H1 (cell line): ENCODE data around the gene CORO7. TPM values are rescaled to one million over a fixed set of nuclear protein-coding genes. Genes with fewer than 3 reads are reported as not detected.

ENCODE experiments used
- CTCF ChIA-PET: fragments of 300-600 bp; sonication (Branson Sonifier 250); formaldehyde crosslinking; loops from one replicate; lab custom pipeline; 2021; ENCODE audit not compliant: partially characterized antibody; lab: Charles Lee
- POLR2A ChIA-PET: fragments of 300-600 bp; sonication (Branson Sonifier 250); formaldehyde crosslinking; loops from one replicate; lab custom pipeline; 2021; ENCODE audit warnings: inconsistent platforms; ENCODE audit not compliant: partially characterized antibody; lab: Charles Lee
- DNase-seq, 2 experiments: peaks; one replicate each; pipeline versions ENCODE4 v3.0.0 to v3.0.0-alpha.2; 2010 to 2022; ENCODE audit warnings: low spot score in 2 of 2, low read depth in 1 of 2, mixed read lengths in 1 of 2
- FAIRE-seq: peaks from 2 replicates; lab custom pipeline; 2011; peaks lifted over from hg19 to GRCh38; lab: Jason Lieb, UNC
- H2AFZ ChIP-seq: 2 replicates; pipeline ENCODE4 v1.8.1; 2012; ENCODE audit warnings: low read length, inconsistent platforms
- H2AK5ac ChIP-seq: 2 replicates; pipeline ENCODE4 v1.6.1; 2013; ENCODE audit warnings: low read depth, low read length
- H2BK120ac ChIP-seq: replicated peaks from 2 replicates; pipeline ENCODE3; 2013; ENCODE audit warnings: low read depth, low read length, inconsistent platforms
- H2BK12ac ChIP-seq: 2 replicates; pipeline ENCODE4 v1.6.1; 2013; ENCODE audit warnings: low read depth, low read length
- H2BK15ac ChIP-seq: 2 replicates; pipeline ENCODE4 v1.6.1; 2013; ENCODE audit warnings: low read length
- H2BK20ac ChIP-seq: 2 replicates; pipeline ENCODE4 v1.6.1; 2013; ENCODE audit warnings: low read length
- H2BK5ac ChIP-seq: 2 replicates; pipeline ENCODE4 v1.6.1; 2013; ENCODE audit warnings: low read depth, low read length
- H3K14ac ChIP-seq: 2 replicates; pipeline ENCODE4 v1.6.1; 2013; ENCODE audit warnings: inconsistent platforms; ENCODE audit not compliant: insufficient read length
- H3K18ac ChIP-seq: 2 replicates; pipeline ENCODE4 v1.6.1; 2013; ENCODE audit warnings: low read length; ENCODE audit errors: extremely low read depth
- H3K23ac ChIP-seq: 2 replicates; pipeline ENCODE4 v1.6.1; 2013; ENCODE audit warnings: inconsistent platforms; ENCODE audit not compliant: insufficient read length
- H3K23me2 ChIP-seq: 2 replicates; pipeline ENCODE4 v1.6.1; 2013; ENCODE audit warnings: low read depth, low read length
- H3K27ac ChIP-seq: 2 replicates; pipeline ENCODE4 v1.6.1; 2011; ENCODE audit warnings: low read depth, low read length, inconsistent platforms
- H3K27me3 ChIP-seq, 4 experiments: replicated peaks in 1 of 4; 1 replicate in 1 of 4; 2 replicates in 3 of 4; pipeline versions ENCODE4 v1.6.1 to v1.8.1; 2011 to 2013; ENCODE audit warnings: low read length in 3 of 4, mild to moderate bottlenecking in 3 of 4, inconsistent platforms in 2 of 4, mixed read lengths in 2 of 4, moderate library complexity in 1 of 4; ENCODE audit not compliant: control insufficient read depth in 3 of 4, insufficient read depth in 3 of 4; ENCODE audit errors: extremely low read depth in 1 of 4
- H3K36me3 ChIP-seq, 4 experiments: 2 replicates each; pipeline versions ENCODE4 v1.6.1 to v1.8.1; 2011 to 2013; ENCODE audit warnings: mild to moderate bottlenecking in 4 of 4, low read length in 3 of 4, moderate library complexity in 2 of 4, control low read depth in 1 of 4, inconsistent platforms in 1 of 4; ENCODE audit not compliant: insufficient read depth in 4 of 4, control insufficient read depth in 2 of 4
- H3K4ac ChIP-seq: replicated peaks from 2 replicates; pipeline ENCODE3; 2013; ENCODE audit warnings: low read length, low read depth, mixed read lengths, inconsistent platforms; ENCODE audit not compliant: insufficient read length
- H3K4me1 ChIP-seq, 4 experiments: replicated peaks in 1 of 4; 1 replicate in 1 of 4; 2 replicates in 3 of 4; pipeline versions ENCODE4 v1.6.1 to v1.8.1; 2011 to 2013; ENCODE audit warnings: low read length in 3 of 4, inconsistent platforms in 2 of 4, mixed read lengths in 1 of 4; ENCODE audit not compliant: insufficient read depth in 4 of 4, control insufficient read depth in 3 of 4
- H3K4me2 ChIP-seq, 2 experiments: 2 replicates each; pipeline versions ENCODE4 v1.6.1 to v1.8.1; 2011 to 2013; ENCODE audit warnings: low read depth in 2 of 2, low read length in 2 of 2, control low read depth in 1 of 2, inconsistent platforms in 1 of 2, mild to moderate bottlenecking in 1 of 2; ENCODE audit not compliant: insufficient read depth in 1 of 2
- H3K4me3 ChIP-seq, 4 experiments: fragments of 200-600, 300-600 bp in 1 of 4; sonication (generic), shearing (Covaris generic), sonication (Bioruptor Twin) in 1 of 4; 2 replicates each; pipeline versions ENCODE4 v1.5.1 to v1.8.1; 2011 to 2016; ENCODE audit warnings: low read length in 4 of 4, low read depth in 3 of 4, control low read depth in 2 of 4, inconsistent platforms in 2 of 4, mild to moderate bottlenecking in 2 of 4, mixed read lengths in 1 of 4, moderate library complexity in 1 of 4; ENCODE audit not compliant: insufficient read depth in 2 of 4; ENCODE audit errors: extremely low read depth in 1 of 4
- H3K56ac ChIP-seq: replicated peaks from 2 replicates; pipeline ENCODE3; 2013; ENCODE audit warnings: low read depth, mild to moderate bottlenecking, mixed read lengths, low read length, inconsistent platforms; ENCODE audit not compliant: insufficient read length
- H3K79me1 ChIP-seq: 2 replicates; pipeline ENCODE4 v1.6.1; 2013; ENCODE audit warnings: low read depth, low read length, control low read depth
- H3K79me2 ChIP-seq, 2 experiments: 2 replicates each; pipeline versions ENCODE4 v1.6.1 to v1.8.1; 2012 to 2013; ENCODE audit warnings: low read length in 2 of 2, mild to moderate bottlenecking in 2 of 2, inconsistent platforms in 1 of 2; ENCODE audit not compliant: insufficient read depth in 2 of 2, control insufficient read depth in 1 of 2
- H3K9ac ChIP-seq, 4 experiments: replicated peaks in 1 of 4; 1 replicate in 1 of 4; 2 replicates in 3 of 4; pipeline versions ENCODE4 v1.6.1 to v1.8.1; 2011 to 2013; ENCODE audit warnings: low read depth in 3 of 4, low read length in 3 of 4, control low read depth in 2 of 4, mild to moderate bottlenecking in 2 of 4, moderate library complexity in 2 of 4, inconsistent platforms in 1 of 4; ENCODE audit errors: extremely low read depth in 1 of 4
- H3K9me3 ChIP-seq, 2 experiments: 2 replicates each; pipeline versions ENCODE4 v1.6.1 to v1.8.1; 2012 to 2013; ENCODE audit warnings: mild to moderate bottlenecking in 2 of 2, moderate library complexity in 2 of 2, control low read depth in 1 of 2, inconsistent platforms in 1 of 2, low read depth in 1 of 2, low read length in 1 of 2, mixed read lengths in 1 of 2; ENCODE audit not compliant: insufficient read depth in 2 of 2
- H4K20me1 ChIP-seq, 2 experiments: replicated peaks in 1 of 2; 2 replicates each; pipeline versions ENCODE3 to v1.8.1; 2011 to 2013; ENCODE audit warnings: inconsistent platforms in 2 of 2, low read length in 2 of 2, mild to moderate bottlenecking in 1 of 2; ENCODE audit not compliant: insufficient read depth in 2 of 2, control insufficient read depth in 1 of 2
- H4K5ac ChIP-seq: 2 replicates; pipeline ENCODE4 v1.6.1; 2013; ENCODE audit warnings: low read length, low read depth, mixed read lengths, inconsistent platforms; ENCODE audit not compliant: insufficient read length
- H4K8ac ChIP-seq: 2 replicates; pipeline ENCODE4 v1.8.0; 2013; ENCODE audit warnings: mild to moderate bottlenecking, moderate library complexity, low read length, inconsistent platforms; ENCODE audit not compliant: insufficient read depth; ENCODE audit errors: extremely low read depth
- H4K91ac ChIP-seq: replicated peaks from 2 replicates; pipeline ENCODE3; 2013; ENCODE audit warnings: low read length, mixed read lengths, inconsistent platforms; ENCODE audit not compliant: insufficient read length
- BCL11A ChIP-seq, 2 experiments: IDR thresholded peaks; one replicate each; pipeline ENCODE4 v1.6.1; 2011; ENCODE audit warnings: low read depth in 2 of 2, low read length in 2 of 2, mild to moderate bottlenecking in 2 of 2
- CHD1 ChIP-seq: IDR thresholded peaks from 2 replicates; pipeline ENCODE4 v1.6.1; 2012; ENCODE audit warnings: low read depth, low read length, improper control_type of control experiment
- CHD2 ChIP-seq: IDR thresholded peaks from 2 replicates; pipeline ENCODE4 v1.6.1; 2012; ENCODE audit warnings: low read length, improper control_type of control experiment
- EZH2 ChIP-seq: fragments of 200-600 bp; sonication (generic); IDR thresholded peaks from 2 replicates; pipeline ENCODE4 v1.7.1; 2012; ENCODE audit warnings: low read depth, mild to moderate bottlenecking, moderate library complexity, low read length, inconsistent platforms; ENCODE audit not compliant: severe bottlenecking
- PHF8 ChIP-seq: fragments of 200-600 bp; sonication (generic); conservative IDR thresholded peaks from 2 replicates; pipeline ENCODE4 v1.7.1; 2012; ENCODE audit warnings: low read depth, mild to moderate bottlenecking, inconsistent platforms, low read length, moderate library complexity
- RBBP5 ChIP-seq: IDR thresholded peaks from 2 replicates; pipeline ENCODE4 v1.7.1; 2012; ENCODE audit warnings: low read depth, mild to moderate bottlenecking, inconsistent platforms, low read length, moderate library complexity, borderline replicate concordance
- RNF2 ChIP-seq: fragments of 200-900, 300-1000 bp; sonication (generic); IDR thresholded peaks from 2 replicates; pipeline ENCODE4 v1.7.1; 2016; ENCODE audit warnings: borderline replicate concordance, low read depth, mild to moderate bottlenecking, antibody characterized with exemption, low read length; ENCODE audit not compliant: poor library complexity, severe bottlenecking; ENCODE audit errors: missing control alignments
- RXRA ChIP-seq: IDR thresholded peaks from 2 replicates; pipeline ENCODE4 v1.6.1; 2011; ENCODE audit warnings: low read depth, mild to moderate bottlenecking, low read length, moderate library complexity; ENCODE audit not compliant: insufficient read depth
- SP4 ChIP-seq: IDR thresholded peaks from 2 replicates; pipeline ENCODE4 v1.6.1; 2012; ENCODE audit warnings: low read length, inconsistent platforms
- TCF12 ChIP-seq: IDR thresholded peaks from 2 replicates; pipeline ENCODE4 v1.6.1; 2011; ENCODE audit warnings: low read depth, mild to moderate bottlenecking, low read length
- WGBS, 2 experiments: shearing (Covaris generic) in 1 of 2; methylation state at CpG; one replicate each; pipeline versions ENCODE4 v1.1.6 to v1.1.7; 2013 to 2015; ENCODE audit warnings: low lambda C conversion rate in 2 of 2, mixed read lengths in 2 of 2, inconsistent platforms in 1 of 2, low coverage in 1 of 2, missing lambda C conversion rate in 1 of 2; ENCODE audit not compliant: insufficient replicate concordance in 2 of 2, insufficient coverage in 1 of 2, insufficient read length in 1 of 2; ENCODE audit errors: extremely low coverage in 1 of 2, missing lambda C conversion rate in 1 of 2; 5-methylcytosine and 5-hydroxymethylcytosine counted together
- polyA plus RNA-seq, 7 experiments: library from polyadenylated mRNA; depleted of rRNA in 3 of 7; stranded (reverse) in 5 of 7; unstranded in 2 of 7; fragments of >200 nt in 5 of 7; fragments of 200-250 nt in 2 of 7; gene quantifications; 1 replicate in 5 of 7; 2 replicates in 1 of 7; 4 replicates in 1 of 7; pipeline versions ENCODE4 v1.2.1 to v1.2.3, GENCODE V29; 2011 to 2013; ENCODE audit warnings: missing spikeins in 2 of 7, mixed read lengths in 2 of 7
- total RNA-seq: library from RNA; stranded (reverse); fragmentation: NEBNext Ultra II Directional; extraction: Animal tissue kit (Norgen Biotek cat#: 25700); gene quantifications from 2 replicates; pipeline ENCODE4 v1.2.1, GENCODE V29; 2021

The CORO7 gene
- total and polyA plus RNA-seq, 2 of the 8 experiments (the other 6 are each of a cell fraction or from before 2014, with no cell fraction given), result 25.2 to 29.8 TPM

DNA sequence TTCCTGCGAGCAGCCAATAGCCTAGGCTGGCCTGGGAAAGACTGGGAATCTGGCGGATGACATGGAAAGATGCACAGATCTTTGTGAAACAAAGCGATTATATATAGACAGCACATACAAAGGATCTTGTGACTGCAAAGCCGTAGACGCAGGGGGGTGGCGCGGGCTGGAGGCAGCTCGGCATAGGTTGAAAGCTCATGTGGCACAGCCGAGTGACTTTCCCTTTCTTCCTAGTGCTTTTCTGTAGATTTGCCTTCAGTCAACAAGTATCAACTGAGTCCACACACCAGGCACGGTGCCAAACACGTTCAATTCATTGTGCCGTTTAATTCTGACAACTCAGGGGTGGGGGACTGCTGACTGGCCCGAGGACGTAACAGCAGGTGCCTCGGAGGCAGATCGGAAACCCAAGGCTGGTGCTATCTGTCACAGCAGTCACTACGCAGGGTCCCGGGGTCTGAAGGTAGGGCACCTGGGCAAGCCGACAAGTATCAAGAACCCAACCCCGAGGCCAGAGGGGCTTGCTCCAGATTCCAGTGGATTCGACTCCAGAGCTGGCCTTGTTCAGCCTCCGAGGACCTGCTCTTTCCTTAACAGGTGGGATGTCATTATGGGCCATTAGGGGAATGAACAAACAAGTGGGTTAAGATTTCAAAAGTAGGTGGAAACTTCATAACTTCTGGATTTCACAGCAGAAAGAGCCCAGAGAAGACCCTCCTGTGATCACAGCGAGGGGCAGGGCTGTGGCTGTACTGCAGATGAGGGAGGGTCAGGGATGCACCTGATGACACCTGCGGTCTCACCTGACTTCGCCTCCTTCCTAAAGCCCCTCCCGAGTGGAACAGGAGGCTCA is 71.2 kb downstream of the CORO7 start:
- DNase-seq (no peak), FAIRE-seq (no peak)
- no peak overlapping the region for H2BK12ac ChIP-seq
- H3K79me2 ChIP-seq, result peaks cover 18 to 66% of the 10 kb centered on the region in 2 experiments
- TF ChIP-seq RXRA (no peak), RNF2 (no peak), SP4 (no peak), RBBP5 (no peak), BCL11A (IDR thresholded peaks at IDR 0.05; ENCODE audit: low read depth in 2 of 2, low read length in 2 of 2) (no peak), CHD2 (no peak), PHF8 (no peak), EZH2 (no peak), TCF12 (no peak), CHD1 (no peak)
- H2BK120ac ChIP-seq, result no peak overlapping the region
- no peaks in the 10 kb centered on the region for H3K27me3 ChIP-seq
- H3K27ac ChIP-seq, result no peak overlapping the region
- no peaks in the 10 kb centered on the region; the same call in 1 of the 2 replicates for H3K23me2 ChIP-seq
- peaks cover 0 to 4% (median 0%) of the 10 kb centered on the region in 4 experiments; a peak in 2 of 7 replicates for H3K4me1 ChIP-seq
- peaks cover 2 to 25% (median 6%) of the 10 kb centered on the region in 4 experiments; a peak in 5 of 8 replicates for H3K36me3 ChIP-seq
- H3K79me1 ChIP-seq, result peaks cover 16% of the 10 kb centered on the region; the same call in 1 of the 2 replicates
- H3K9ac ChIP-seq, result no peak overlapping the region
- no peak overlapping the region for H4K91ac ChIP-seq
- no peak overlapping the region for H3K4ac ChIP-seq
- H3K56ac ChIP-seq, result no peak overlapping the region
- H4K8ac ChIP-seq, result no peak overlapping the region
- no peak overlapping the region for H3K4me3 ChIP-seq
- H4K20me1 ChIP-seq, result peaks cover 13 to 27% of the 10 kb centered on the region in 2 experiments
- no peak overlapping the region; the same call in 1 of the 2 replicates for H2BK5ac ChIP-seq
- no peak overlapping the region for H2AK5ac ChIP-seq
- no peak overlapping the region for H3K14ac ChIP-seq
- no peak overlapping the region for H3K4me2 ChIP-seq
- WGBS, 2 experiments, result 95% methylated on average over 26 of the region's 26 CpGs; no CpG with 5 or more reads in 1 of the 2 experiments
- H3K9me3 ChIP-seq, result peaks cover 5 to 6% of the 10 kb centered on the region in 2 experiments; a peak in 1 of 4 replicates
- POLR2A ChIA-PET, result interaction anchor here (9.8 kb wide), 1 partner anchor 10 kb away, joined by 154 read pairs; no protein-coding TSS in a partner anchor
- H3K18ac ChIP-seq, result no peak overlapping the region
- no peak overlapping the region for H2AFZ ChIP-seq
- H3K23ac ChIP-seq, result no peak overlapping the region
- CTCF ChIA-PET, result interaction anchor here (1.0 to 12.6 kb wide), 6 partner anchors 10 to 59 kb away, joined by 3 to 159 read pairs (median 6); no protein-coding TSS in a partner anchor
- no peak overlapping the region for H4K5ac ChIP-seq
- H2BK20ac ChIP-seq, result no peak overlapping the region
- H2BK15ac ChIP-seq, result no peak overlapping the region
